Nephron progenitor cell (in vitro differentiated cells): Measurements from ENCODE around the gene RFXAP.
"Not testable (repeated sequence)": the region's sequence is repeated elsewhere in the genome, so short reads cannot be mapped to it uniquely, and the experiment has no call there.

ENCODE experiments used
- DNase-seq: peaks from one replicate; pipeline ENCODE4 v3.0.0; 2021
- H3K27ac Mint-ChIP-seq: 2 replicates; pipeline ENCODE4 v1.8.0; 2021; ENCODE audit warnings: mild to moderate bottlenecking, moderate library complexity, mixed read lengths
- H3K27me3 Mint-ChIP-seq: 2 replicates; pipeline ENCODE4 v1.8.0; 2021; ENCODE audit warnings: mild to moderate bottlenecking, low read depth, mixed read lengths; ENCODE audit not compliant: poor library complexity
- H3K36me3 Mint-ChIP-seq: 2 replicates; pipeline ENCODE4 v1.8.0; 2021; ENCODE audit warnings: low read depth, mixed read lengths
- H3K4me1 Mint-ChIP-seq: 2 replicates; pipeline ENCODE4 v1.8.0; 2021; ENCODE audit warnings: mixed read lengths
- H3K4me3 Mint-ChIP-seq: 2 replicates; pipeline ENCODE4 v1.8.0; 2021; ENCODE audit warnings: mild to moderate bottlenecking, moderate library complexity, mixed read lengths
- H3K9me3 Mint-ChIP-seq: 2 replicates; pipeline ENCODE4 v1.8.0; 2021; ENCODE audit warnings: mild to moderate bottlenecking, moderate library complexity, mixed read lengths
- CTCF ChIP-seq: fragments of 200-600 bp; sonication (generic); IDR thresholded peaks from 2 replicates; pipeline ENCODE4 v1.5.0; 2021; ENCODE audit warnings: antibody characterized with exemption

The RFXAP gene

GRCh38 chr13:36776175-36776574 lies 42.8 kb upstream of the RFXAP start:
- Mint-ChIP-seq H3K27ac (no peak overlapping the region), H3K9me3 (no peaks in the 10 kb centered on the region), H3K4me1 (peaks cover 22% of the 10 kb centered on the region), H3K4me3 (no peak overlapping the region), H3K36me3 (no peaks in the 10 kb centered on the region), H3K27me3 (no peaks in the 10 kb centered on the region)
- DNase-seq, result no peak
- TF ChIP-seq CTCF, result no peak

DNA sequence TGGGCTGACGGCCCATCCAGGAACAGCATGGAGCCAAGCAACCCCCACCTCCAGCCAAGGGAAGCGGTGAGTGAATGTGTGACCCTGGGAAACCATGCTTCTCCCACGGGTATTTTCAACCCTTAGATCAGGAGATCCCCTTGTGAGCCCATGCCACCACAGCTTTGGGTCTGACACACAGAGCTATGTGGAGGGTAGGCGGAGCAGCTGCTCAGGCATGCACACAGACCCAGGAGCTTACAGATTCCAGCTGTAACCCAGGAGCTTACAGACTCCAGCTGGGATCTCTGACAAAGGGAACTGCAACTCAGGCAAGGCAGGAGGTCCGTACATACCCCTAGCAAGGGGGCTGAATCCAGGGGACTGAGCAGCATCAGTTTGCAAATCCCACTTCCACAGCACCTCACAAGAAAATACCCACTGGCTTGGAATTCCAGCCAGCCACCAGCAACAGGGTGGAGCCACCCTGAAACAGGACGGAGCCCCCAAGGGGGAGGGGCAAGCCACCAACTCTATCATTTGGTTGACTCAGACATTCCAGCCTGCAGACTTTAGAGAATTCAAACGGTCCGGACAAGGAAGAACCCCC lies 40.8 kb upstream of the RFXAP start:
- peak overlapping the region; percentile 70 for H3K4me3 Mint-ChIP-seq
- no peaks in the 10 kb centered on the region for H3K9me3 Mint-ChIP-seq
- DNase-seq, result peak; percentile 54
- no peak overlapping the region for H3K27ac Mint-ChIP-seq
- H3K27me3 Mint-ChIP-seq, result peaks cover 4% of the 10 kb centered on the region
- TF ChIP-seq CTCF, result no peak
- no peaks in the 10 kb centered on the region for H3K36me3 Mint-ChIP-seq
- H3K4me1 Mint-ChIP-seq, result peaks cover 22% of the 10 kb centered on the region

DNA sequence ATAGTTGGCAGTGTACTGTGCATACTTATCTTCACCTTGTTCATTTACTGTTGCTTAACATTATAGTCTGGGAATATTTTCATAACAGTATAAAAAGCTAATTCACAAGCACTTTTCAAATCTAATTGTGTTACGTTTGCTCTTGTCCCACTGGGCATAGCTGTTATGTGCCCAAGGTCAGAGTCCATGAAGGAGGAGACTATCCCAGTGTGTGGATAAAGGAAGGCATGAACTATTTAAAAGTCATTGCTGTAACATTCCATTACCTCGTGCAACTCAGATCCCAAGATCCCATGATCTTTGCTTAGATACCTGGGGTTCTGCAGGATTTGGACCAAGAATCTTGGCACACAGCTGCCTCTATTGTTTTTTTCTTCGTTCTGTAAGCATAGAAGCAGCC lies 35.1 kb upstream of the RFXAP start:
- Mint-ChIP-seq H3K27me3 (peaks cover 14% of the 10 kb centered on the region), H3K4me1 (peaks cover 6% of the 10 kb centered on the region), H3K4me3 (no peak overlapping the region), H3K9me3 (no peaks in the 10 kb centered on the region), H3K36me3 (no peaks in the 10 kb centered on the region), H3K27ac (no peak overlapping the region)
- TF ChIP-seq CTCF, result no peak
- no peak for DNase-seq

- H3K4me1 Mint-ChIP-seq, H3K36me3 Mint-ChIP-seq, H3K4me3 Mint-ChIP-seq, H3K27ac Mint-ChIP-seq, H3K9me3 Mint-ChIP-seq, DNase-seq: not testable (repeated sequence)
- H3K27me3 Mint-ChIP-seq, result peaks cover 18% of the 10 kb centered on the region
Measured at GRCh38 chr13:36786175-36786574, 32.8 kb upstream of the RFXAP start.

DNA sequence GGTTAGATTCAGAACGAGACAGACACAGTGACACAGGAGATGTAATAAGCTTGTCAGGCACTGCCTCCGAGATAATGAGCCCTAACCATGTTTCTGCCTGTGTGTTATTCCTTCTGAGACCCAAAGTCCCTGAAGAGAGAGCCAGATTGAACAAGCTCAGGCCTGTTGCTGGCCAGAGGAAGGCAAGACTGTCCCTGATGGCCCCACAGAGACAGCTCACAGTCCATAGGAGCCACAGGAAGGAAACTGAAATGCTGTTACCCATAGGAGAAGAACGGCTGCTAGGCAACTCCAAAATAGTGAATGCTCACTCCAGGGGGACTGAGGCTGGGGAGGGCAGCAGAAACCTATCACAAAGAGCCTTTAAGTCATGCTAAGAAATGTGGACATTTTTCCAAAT lies 31.8 kb upstream of the RFXAP start:
- Mint-ChIP-seq H3K27ac (no peak overlapping the region), H3K9me3 (no peaks in the 10 kb centered on the region), H3K36me3 (no peaks in the 10 kb centered on the region), H3K27me3 (peaks cover 18% of the 10 kb centered on the region), H3K4me1 (no peaks in the 10 kb centered on the region), H3K4me3 (no peak overlapping the region)
- no peak for DNase-seq
- TF ChIP-seq CTCF, result no peak

GRCh38 chr13:36788276-36788675 lies 30.7 kb upstream of the RFXAP start:
- no peaks in the 10 kb centered on the region for H3K9me3 Mint-ChIP-seq
- TF ChIP-seq CTCF, result no peak
- no peaks in the 10 kb centered on the region for H3K4me1 Mint-ChIP-seq
- no peak for DNase-seq
- no peak overlapping the region for H3K4me3 Mint-ChIP-seq
- peaks cover 14% of the 10 kb centered on the region for H3K27me3 Mint-ChIP-seq
- H3K27ac Mint-ChIP-seq, result no peak overlapping the region
- no peaks in the 10 kb centered on the region for H3K36me3 Mint-ChIP-seq
